ENCODE measurements around the gene OSBPL10. TPM values are rescaled to one million over a fixed set of nuclear protein-coding genes. Genes with fewer than 3 reads are reported as not detected.
A peak's percentile ranks its signal among the peaks of the same experiment; 100 is the strongest.
"Not testable (repeated sequence)": the region's sequence is repeated elsewhere in the genome, so short reads cannot be mapped to it uniquely, and the experiment has no call there.

The OSBPL10 gene
- total and polyA plus RNA-seq, 2 donors = 58.0 to 62.4 TPM

GRCh38 chr3:32003380-32003779 is 22.3 kb upstream of the OSBPL10 start:
- Histone ChIP-seq H3K4me3 (ENCODE audit: low read depth, low read length) (no peak overlapping the region), H3K4me1 (ENCODE audit: insufficient read depth) (no peaks in the 10 kb centered on the region), H3K36me3 (ENCODE audit: insufficient read depth) (no peaks in the 10 kb centered on the region), H3K27ac (ENCODE audit: low read depth) (no peak overlapping the region)
- no peak for DNase-seq (ENCODE audit: extremely low spot score)
- 89% methylated on average over 3 of the region's 3 CpGs for WGBS

- Histone ChIP-seq H3K4me1 (ENCODE audit: insufficient read depth) (no peaks in the 10 kb centered on the region), H3K4me3 (ENCODE audit: low read depth, low read length) (no peak overlapping the region), H3K27ac (ENCODE audit: low read depth) (no peak overlapping the region), H3K36me3 (ENCODE audit: insufficient read depth) (no peaks in the 10 kb centered on the region)
- DNase-seq (ENCODE audit: extremely low spot score) = no peak
- WGBS = 77% methylated on average over 6 of the region's 6 CpGs
These were observed 21.7 kb upstream of the OSBPL10 start for GRCh38 chr3:32002561-32003368.

- H3K27ac ChIP-seq (ENCODE audit: low read depth) = no peak overlapping the region
- DNase-seq (ENCODE audit: extremely low spot score) = no peak
- 80% methylated on average over 3 of the region's 3 CpGs for WGBS
- H3K4me3 ChIP-seq (ENCODE audit: low read depth, low read length) = no peak overlapping the region
- H3K36me3 ChIP-seq (ENCODE audit: insufficient read depth) = no peaks in the 10 kb centered on the region
- no peaks in the 10 kb centered on the region for H3K4me1 ChIP-seq (ENCODE audit: insufficient read depth)
These were observed 19.8 kb upstream of the OSBPL10 start for GRCh38 chr3:32000877-32001276.

- 85% methylated on average over 7 of the region's 7 CpGs for WGBS
These were observed 18.9 kb upstream of the OSBPL10 start for GRCh38 chr3:31999907-32000439.

GRCh38 chr3:31997500-31997899 is 16.4 kb upstream of the OSBPL10 start:
- no peaks in the 10 kb centered on the region for H3K36me3 ChIP-seq (ENCODE audit: insufficient read depth)
- H3K4me1 ChIP-seq (ENCODE audit: insufficient read depth) = no peaks in the 10 kb centered on the region
- no peak overlapping the region for H3K27ac ChIP-seq (ENCODE audit: low read depth)
- no peak for DNase-seq (ENCODE audit: extremely low spot score)
- 56% methylated on average over 6 of the region's 6 CpGs for WGBS
- H3K4me3 ChIP-seq (ENCODE audit: low read depth, low read length) = no peak overlapping the region

More at GRCh38 chr3:31999907-32000439, 18.9 kb upstream of the OSBPL10 start:
- Histone ChIP-seq H3K4me3 (ENCODE audit: low read depth, low read length) (no peak overlapping the region), H3K4me1 (ENCODE audit: insufficient read depth) (no peaks in the 10 kb centered on the region), H3K27ac (ENCODE audit: low read depth) (no peak overlapping the region), H3K36me3 (ENCODE audit: insufficient read depth) (no peaks in the 10 kb centered on the region)
- no peak for DNase-seq (ENCODE audit: extremely low spot score)

GRCh38 chr3:31996195-31996594 is 15.1 kb upstream of the OSBPL10 start:
- Histone ChIP-seq H3K36me3 (ENCODE audit: insufficient read depth) (no peaks in the 10 kb centered on the region), H3K4me1 (ENCODE audit: insufficient read depth) (no peaks in the 10 kb centered on the region), H3K27ac (ENCODE audit: low read depth) (no peak overlapping the region), H3K4me3 (ENCODE audit: low read depth, low read length) (no peak overlapping the region)
- no peak for DNase-seq (ENCODE audit: extremely low spot score)
- WGBS = 80% methylated on average over 1 of the region's 1 CpG

- H3K4me1 ChIP-seq (ENCODE audit: insufficient read depth); H3K27ac ChIP-seq (ENCODE audit: low read depth); H3K36me3 ChIP-seq (ENCODE audit: insufficient read depth); H3K4me3 ChIP-seq (ENCODE audit: low read depth, low read length); DNase-seq (ENCODE audit: extremely low spot score): not testable (repeated sequence)
- WGBS = 76% methylated on average over 5 of the region's 5 CpGs
These were observed 14.0 kb upstream of the OSBPL10 start for GRCh38 chr3:31995026-31995425.

GRCh38 chr3:31993843-31994242 is 12.8 kb upstream of the OSBPL10 start:
- Histone ChIP-seq H3K4me1 (ENCODE audit: insufficient read depth) (no peaks in the 10 kb centered on the region), H3K36me3 (ENCODE audit: insufficient read depth) (no peaks in the 10 kb centered on the region), H3K4me3 (ENCODE audit: low read depth, low read length) (no peak overlapping the region), H3K27ac (ENCODE audit: low read depth) (no peak overlapping the region)
- WGBS = 86% methylated on average over 1 of the region's 1 CpG
- no peak for DNase-seq (ENCODE audit: extremely low spot score)

- DNase-seq (ENCODE audit: extremely low spot score); H3K27ac ChIP-seq (ENCODE audit: low read depth); H3K4me3 ChIP-seq (ENCODE audit: low read depth, low read length); H3K4me1 ChIP-seq (ENCODE audit: insufficient read depth); H3K36me3 ChIP-seq (ENCODE audit: insufficient read depth): not testable (repeated sequence)
- 97% methylated on average over 6 of the region's 6 CpGs for WGBS
These were observed 11.9 kb upstream of the OSBPL10 start for GRCh38 chr3:31992995-31993394.

- 100% methylated on average over 1 of the region's 1 CpG for WGBS
- H3K4me1 ChIP-seq (ENCODE audit: insufficient read depth) = no peaks in the 10 kb centered on the region
- H3K36me3 ChIP-seq (ENCODE audit: insufficient read depth) = no peaks in the 10 kb centered on the region
- H3K4me3 ChIP-seq (ENCODE audit: low read depth, low read length) = no peak overlapping the region
- no peak overlapping the region for H3K27ac ChIP-seq (ENCODE audit: low read depth)
- DNase-seq (ENCODE audit: extremely low spot score) = no peak
These were observed 7.2 kb upstream of the OSBPL10 start for GRCh38 chr3:31988271-31988670.

GRCh38 chr3:31985831-31986230 is 4.8 kb upstream of the OSBPL10 start:
- Histone ChIP-seq H3K4me3 (ENCODE audit: low read depth, low read length) (no peak overlapping the region), H3K36me3 (ENCODE audit: insufficient read depth) (no peaks in the 10 kb centered on the region), H3K4me1 (ENCODE audit: insufficient read depth) (no peaks in the 10 kb centered on the region), H3K27ac (ENCODE audit: low read depth) (no peak overlapping the region)
- DNase-seq (ENCODE audit: extremely low spot score) = no peak
- WGBS = 77% methylated on average over 2 of the region's 2 CpGs

- H3K27ac ChIP-seq (ENCODE audit: low read depth) = no peak overlapping the region
- no peaks in the 10 kb centered on the region for H3K4me1 ChIP-seq (ENCODE audit: insufficient read depth)
- no peak overlapping the region for H3K4me3 ChIP-seq (ENCODE audit: low read depth, low read length)
- no peaks in the 10 kb centered on the region for H3K36me3 ChIP-seq (ENCODE audit: insufficient read depth)
- DNase-seq (ENCODE audit: extremely low spot score) = no peak
- 93% methylated on average over 4 of the region's 4 CpGs for WGBS
These were observed 3.3 kb upstream of the OSBPL10 start for GRCh38 chr3:31984321-31984720.

GRCh38 chr3:31980530-31981205 is 394 bp downstream of the OSBPL10 start:
- no peak for DNase-seq (ENCODE audit: extremely low spot score)

More at GRCh38 chr3:31980530-31981205, 394 bp downstream of the OSBPL10 start:
- Histone ChIP-seq H3K4me3 (ENCODE audit: low read depth, low read length) (peak overlapping the region; percentile 81), H3K4me1 (ENCODE audit: insufficient read depth) (no peaks in the 10 kb centered on the region), H3K36me3 (ENCODE audit: insufficient read depth) (no peaks in the 10 kb centered on the region), H3K27ac (ENCODE audit: low read depth) (peak overlapping the region; percentile 86)
- WGBS = under 1% methylated on average over 66 of the region's 66 CpGs

Data from urinary bladder (tissue), 4 donors.